ENCODE data around the gene COL6A5.

- TF ChIP-seq CTCF (conservative IDR thresholded peaks at IDR 0.05) (no peak), EZH2 (IDR thresholded peaks at IDR 0.05; ENCODE audit: low read depth) (no peak)
These were observed 48.1 kb downstream of the COL6A5 start for GRCh38 chr3:130393594-130393993.

Data from PC-9 (cell line).